Smooth muscle cell (in vitro differentiated cells): ENCODE results near the gene TGM5. TPM values are rescaled to one million over a fixed set of nuclear protein-coding genes. Genes with fewer than 3 reads are reported as not detected.

Experiments used
- DNase-seq: peaks from one replicate; lab custom pipeline; 2025; ENCODE audit not compliant: unreplicated experiment; lab: John Stamatoyannopoulos, UW
- H2AFZ ChIP-seq: fragments of 200-600 bp; sonication (generic); 2 replicates; pipeline ENCODE4 v1.6.0; 2016; ENCODE audit warnings: antibody characterized with exemption, low read depth, mild to moderate bottlenecking
- H3F3A ChIP-seq: fragments of 200-600 bp; sonication (generic); 2 replicates; pipeline ENCODE4 v1.6.0; 2017; ENCODE audit warnings: antibody characterized with exemption, low read depth
- H3K27ac ChIP-seq: fragments of 200-600 bp; sonication (generic); 2 replicates; pipeline ENCODE4 v1.5.1; 2016; ENCODE audit warnings: low read depth, mild to moderate bottlenecking
- H3K27me3 ChIP-seq: fragments of 200-600 bp; sonication (generic); 2 replicates; pipeline ENCODE4 v1.6.1; 2016; ENCODE audit warnings: low read depth, mild to moderate bottlenecking
- H3K36me3 ChIP-seq: fragments of 200-600 bp; sonication (generic); 2 replicates; pipeline ENCODE4 v1.5.1; 2016; ENCODE audit warnings: low read depth
- H3K4me1 ChIP-seq: fragments of 200-600 bp; sonication (generic); 2 replicates; pipeline ENCODE4 v1.5.1; 2016; ENCODE audit warnings: low read depth
- H3K4me2 ChIP-seq: fragments of 200-600 bp; sonication (generic); 2 replicates; pipeline ENCODE4 v1.6.0; 2016; ENCODE audit warnings: mild to moderate bottlenecking
- H3K4me3 ChIP-seq: fragments of 200-600 bp; sonication (generic); 2 replicates; pipeline ENCODE4 v1.5.1; 2016; ENCODE audit warnings: mild to moderate bottlenecking
- H3K79me2 ChIP-seq: fragments of 200-600 bp; sonication (generic); 2 replicates; pipeline ENCODE4 v1.6.0; 2016; ENCODE audit warnings: low read depth, mild to moderate bottlenecking
- H3K9ac ChIP-seq: fragments of 200-600 bp; sonication (generic); 2 replicates; pipeline ENCODE4 v1.6.0; 2016; ENCODE audit warnings: low read depth
- H3K9me3 ChIP-seq: fragments of 200-600 bp; sonication (generic); replicated peaks from 2 replicates; pipeline ENCODE4 v1.5.1; 2016; ENCODE audit warnings: low read depth
- H4K20me1 ChIP-seq: fragments of 200-600 bp; sonication (generic); 2 replicates; pipeline ENCODE4 v1.6.0; 2016; ENCODE audit warnings: low read depth
- CTCF ChIP-seq: fragments of 200-600 bp; sonication (generic); IDR thresholded peaks from 2 replicates; pipeline ENCODE4 v1.5.1; 2017; ENCODE audit warnings: borderline replicate concordance, mild to moderate bottlenecking, antibody characterized with exemption; ENCODE audit not compliant: insufficient read depth, poor library complexity, severe bottlenecking
- WGBS: methylation state at CpG from one replicate; pipeline ENCODE4 v1.1.7; 2016; ENCODE audit warnings: low lambda C conversion rate; 5-methylcytosine and 5-hydroxymethylcytosine counted together
- polyA plus RNA-seq: library from polyadenylated mRNA; unstranded; fragments of >200 nt; fragmentation: Nextera tagmentation; extraction: Ambion mirVana; gene quantifications from 2 replicates; pipeline ENCODE4 v1.2.1, GENCODE V29; 2016
- total RNA-seq: library from RNA; depleted of rRNA; stranded (reverse); fragments of >200 nt; gene quantifications from 2 replicates; pipeline ENCODE4 v1.2.3, GENCODE V29; 2014

TGM5 gene
- total and polyA plus RNA-seq, 2 experiments from 2014 or later, result 0.08 to 2.5 TPM

DNA sequence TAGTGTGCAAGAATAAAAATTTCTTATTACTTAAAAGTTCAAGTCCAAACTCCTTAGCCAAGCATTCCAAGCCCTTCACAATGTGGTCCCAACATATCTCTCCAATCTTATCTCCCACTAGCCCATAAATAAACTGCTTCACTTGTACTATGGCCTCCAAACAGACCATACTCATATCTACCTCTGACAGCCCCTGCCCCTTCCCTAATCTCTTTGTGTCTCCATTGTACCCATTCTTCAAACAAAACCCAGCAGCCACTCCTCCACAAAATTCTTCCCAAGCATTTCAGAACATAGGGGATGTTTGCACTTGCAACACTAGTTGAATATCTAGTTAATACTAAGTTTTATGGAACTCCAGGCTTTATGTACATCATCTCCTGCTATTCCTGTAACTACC lies 33.2 kb upstream of the TGM5 start:
- Histone ChIP-seq H3K9ac (no peak overlapping the region), H3K4me1 (no peaks in the 10 kb centered on the region), H3K36me3 (no peaks in the 10 kb centered on the region), H3F3A (no peaks in the 10 kb centered on the region), H3K27me3 (peaks cover 23% of the 10 kb centered on the region), H3K27ac (no peak overlapping the region), H3K4me2 (no peak overlapping the region), H3K9me3 (no peaks in the 10 kb centered on the region), H2AFZ (no peak overlapping the region), H4K20me1 (no peaks in the 10 kb centered on the region), H3K4me3 (no peak overlapping the region), H3K79me2 (no peaks in the 10 kb centered on the region)
- no peak for TF ChIP-seq CTCF
- no peak for DNase-seq

DNA sequence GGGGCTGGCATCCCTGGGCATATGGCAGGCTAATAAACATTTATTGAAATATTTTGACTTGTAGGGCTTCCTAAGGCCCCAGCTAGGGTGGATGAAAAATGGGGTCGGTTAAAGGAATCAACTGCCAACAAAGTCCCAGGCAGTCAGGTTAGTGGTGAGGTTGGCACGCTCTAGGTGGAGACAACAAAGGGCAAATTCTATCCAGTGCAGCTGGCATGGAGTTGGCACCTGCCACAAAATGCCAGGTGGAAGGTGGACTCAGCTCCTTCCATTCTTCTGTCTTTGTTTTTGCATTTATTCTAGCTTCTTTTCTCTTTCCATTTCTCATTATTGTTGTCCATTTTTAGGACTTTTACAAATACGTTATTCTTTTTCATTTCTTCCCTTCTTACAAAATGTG lies 32.7 kb upstream of the TGM5 start:
- no peaks in the 10 kb centered on the region for H3F3A ChIP-seq
- no peak overlapping the region for H3K9ac ChIP-seq
- H2AFZ ChIP-seq, result no peak overlapping the region
- H3K9me3 ChIP-seq, result no peaks in the 10 kb centered on the region
- H3K27me3 ChIP-seq, result peaks cover 28% of the 10 kb centered on the region
- 91% methylated on average over 3 of the region's 3 CpGs for WGBS
- no peaks in the 10 kb centered on the region for H3K79me2 ChIP-seq
- H3K4me1 ChIP-seq, result no peaks in the 10 kb centered on the region
- TF ChIP-seq CTCF, result no peak
- no peak overlapping the region for H3K4me2 ChIP-seq
- no peaks in the 10 kb centered on the region for H4K20me1 ChIP-seq
- DNase-seq, result no peak
- H3K36me3 ChIP-seq, result no peaks in the 10 kb centered on the region
- H3K4me3 ChIP-seq, result no peak overlapping the region
- H3K27ac ChIP-seq, result no peak overlapping the region

DNA sequence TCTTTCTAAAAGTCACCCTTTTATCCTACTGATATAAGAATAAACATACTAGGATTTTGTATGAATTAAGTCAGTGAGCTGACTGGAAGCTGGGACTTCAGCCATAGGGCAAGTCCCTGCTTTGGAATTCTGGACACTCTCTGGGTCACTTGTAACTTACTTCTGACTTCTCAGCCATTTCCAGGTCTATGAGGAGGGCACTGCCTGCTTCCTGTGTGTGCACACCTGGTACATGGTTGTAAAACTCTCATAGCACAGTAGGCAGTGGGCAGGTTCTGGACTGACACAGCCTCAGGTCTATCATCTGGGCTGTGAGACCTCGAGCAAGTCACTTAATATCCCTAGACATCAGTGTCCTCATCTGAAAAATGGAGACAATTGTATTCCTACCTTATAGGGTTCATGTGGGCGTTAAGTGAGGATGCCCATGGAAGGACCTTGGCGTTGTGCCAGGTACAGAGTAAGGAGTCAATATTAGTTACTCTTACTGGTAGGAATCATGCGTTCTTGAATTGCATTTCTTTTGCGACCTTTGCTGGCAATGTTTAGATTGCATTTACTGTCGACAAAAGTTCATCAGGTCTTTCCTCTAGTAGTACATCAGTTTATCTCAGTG lies 27.5 kb upstream of the TGM5 start:
- WGBS, result 94% methylated on average over 6 of the region's 6 CpGs
- H3K27me3 ChIP-seq, result peaks cover 47% of the 10 kb centered on the region
- H3F3A ChIP-seq, result no peaks in the 10 kb centered on the region
- no peak overlapping the region for H3K4me2 ChIP-seq
- no peaks in the 10 kb centered on the region for H3K4me1 ChIP-seq
- no peak for DNase-seq
- no peaks in the 10 kb centered on the region for H4K20me1 ChIP-seq
- no peaks in the 10 kb centered on the region for H3K36me3 ChIP-seq
- H3K9me3 ChIP-seq, result no peaks in the 10 kb centered on the region
- no peak overlapping the region for H3K4me3 ChIP-seq
- no peak for TF ChIP-seq CTCF
- H3K9ac ChIP-seq, result no peak overlapping the region
- no peak overlapping the region for H3K27ac ChIP-seq
- no peaks in the 10 kb centered on the region for H3K79me2 ChIP-seq
- H2AFZ ChIP-seq, result no peak overlapping the region

- H3K4me2 ChIP-seq, result no peak overlapping the region
- no peaks in the 10 kb centered on the region for H3K9me3 ChIP-seq
- no peaks in the 10 kb centered on the region for H4K20me1 ChIP-seq
- H3K27me3 ChIP-seq, result peaks cover 42% of the 10 kb centered on the region
- no peak for TF ChIP-seq CTCF
- H3K4me1 ChIP-seq, result no peaks in the 10 kb centered on the region
- H3F3A ChIP-seq, result no peaks in the 10 kb centered on the region
- DNase-seq, result no peak
- no peaks in the 10 kb centered on the region for H3K36me3 ChIP-seq
- H3K27ac ChIP-seq, result no peak overlapping the region
- H3K4me3 ChIP-seq, result no peak overlapping the region
- H3K79me2 ChIP-seq, result no peaks in the 10 kb centered on the region
- H2AFZ ChIP-seq, result no peak overlapping the region
- WGBS, result 8% methylated on average over 19 of the region's 24 CpGs
- no peak overlapping the region for H3K9ac ChIP-seq
These were observed 26.7 kb upstream of the TGM5 start for GRCh38 chr15:43293432-43293831.
